Liver (tissue), 3 donors: ENCODE data around the gene SP3.

ENCODE experiments used
- EGR1 ChIP-seq, 2 donors: IDR thresholded peaks; 2 replicates each; pipeline ENCODE4 v1.6.1; 2016 to 2018; ENCODE audit warnings: antibody characterized with exemption in 2 of 2, low read depth in 2 of 2
- GABPA ChIP-seq, 2 donors: IDR thresholded peaks in 1 of 2; conservative IDR thresholded peaks in 1 of 2; 2 replicates each; pipeline ENCODE4 v1.6.1; 2016; ENCODE audit warnings: antibody characterized with exemption in 2 of 2, mild to moderate bottlenecking in 1 of 2, moderate library complexity in 1 of 2
- JUND ChIP-seq, 2 donors: IDR thresholded peaks; 2 replicates each; pipeline ENCODE4 v1.6.1; 2016; ENCODE audit warnings: antibody characterized with exemption in 2 of 2
- NR2F2 ChIP-seq: IDR thresholded peaks from 2 replicates; pipeline ENCODE4 v1.6.1; 2016; ENCODE audit warnings: antibody characterized with exemption
- RXRA ChIP-seq, 2 donors: IDR thresholded peaks; 2 replicates each; pipeline ENCODE4 v1.6.1; 2017 to 2018; ENCODE audit warnings: antibody characterized with exemption in 2 of 2, mild to moderate bottlenecking in 1 of 2
- SP1 ChIP-seq: IDR thresholded peaks from 2 replicates; pipeline ENCODE4 v1.6.1; 2018; ENCODE audit warnings: antibody characterized with exemption, mild to moderate bottlenecking
- TAF1 ChIP-seq: conservative IDR thresholded peaks from 2 replicates; pipeline ENCODE4 v1.6.1; 2016; ENCODE audit warnings: antibody characterized with exemption, mild to moderate bottlenecking
- TF ChIP-seq, protein P1 (sequence below): fragments of 150-350 bp; IDR thresholded peaks from 2 replicates; pipeline ENCODE4 v1.5.1; 2017; ENCODE audit warnings: improper control_type of control experiment, low read depth, low read length; ENCODE audit not compliant: missing input control
- TF ChIP-seq, protein P2 (sequence below): IDR thresholded peaks from 2 replicates; pipeline ENCODE4 v1.6.1; 2016; ENCODE audit warnings: antibody characterized with exemption
- TF ChIP-seq, protein P3 (sequence below): IDR thresholded peaks from 2 replicates; pipeline ENCODE4 v1.6.1; 2016; ENCODE audit warnings: antibody characterized with exemption
- TF ChIP-seq, protein P4 (sequence below): IDR thresholded peaks from 2 replicates; pipeline ENCODE4 v1.6.1; 2016; ENCODE audit warnings: antibody characterized with exemption
- donor health status: healthy.
- donor health status: healthy.

DNA sequence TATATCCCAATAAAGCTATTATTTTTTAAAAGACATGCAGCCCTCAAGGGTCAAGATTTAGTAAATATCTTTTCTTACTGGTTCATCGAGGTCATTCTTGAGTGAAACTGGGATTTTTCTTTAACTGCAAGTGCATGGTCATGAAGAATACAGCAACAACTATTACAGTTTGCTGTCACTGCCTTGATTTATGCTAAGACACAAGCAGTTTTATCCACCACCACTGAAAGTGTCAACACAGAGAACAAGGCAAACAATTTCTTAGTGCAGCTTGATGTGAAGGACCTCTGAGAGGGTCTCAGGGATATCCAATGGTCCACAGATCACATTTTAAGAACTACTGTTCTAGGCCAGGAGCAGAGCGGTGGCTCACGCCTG, 12.1 kb downstream of the SP3 start:
- no peak for TF ChIP-seq RXRA (IDR thresholded peaks at IDR 0.05)
- TF ChIP-seq, protein P1, sequence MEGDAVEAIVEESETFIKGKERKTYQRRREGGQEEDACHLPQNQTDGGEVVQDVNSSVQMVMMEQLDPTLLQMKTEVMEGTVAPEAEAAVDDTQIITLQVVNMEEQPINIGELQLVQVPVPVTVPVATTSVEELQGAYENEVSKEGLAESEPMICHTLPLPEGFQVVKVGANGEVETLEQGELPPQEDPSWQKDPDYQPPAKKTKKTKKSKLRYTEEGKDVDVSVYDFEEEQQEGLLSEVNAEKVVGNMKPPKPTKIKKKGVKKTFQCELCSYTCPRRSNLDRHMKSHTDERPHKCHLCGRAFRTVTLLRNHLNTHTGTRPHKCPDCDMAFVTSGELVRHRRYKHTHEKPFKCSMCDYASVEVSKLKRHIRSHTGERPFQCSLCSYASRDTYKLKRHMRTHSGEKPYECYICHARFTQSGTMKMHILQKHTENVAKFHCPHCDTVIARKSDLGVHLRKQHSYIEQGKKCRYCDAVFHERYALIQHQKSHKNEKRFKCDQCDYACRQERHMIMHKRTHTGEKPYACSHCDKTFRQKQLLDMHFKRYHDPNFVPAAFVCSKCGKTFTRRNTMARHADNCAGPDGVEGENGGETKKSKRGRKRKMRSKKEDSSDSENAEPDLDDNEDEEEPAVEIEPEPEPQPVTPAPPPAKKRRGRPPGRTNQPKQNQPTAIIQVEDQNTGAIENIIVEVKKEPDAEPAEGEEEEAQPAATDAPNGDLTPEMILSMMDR, result no peak
- no peak for TF ChIP-seq SP1
- TF ChIP-seq, protein P2, sequence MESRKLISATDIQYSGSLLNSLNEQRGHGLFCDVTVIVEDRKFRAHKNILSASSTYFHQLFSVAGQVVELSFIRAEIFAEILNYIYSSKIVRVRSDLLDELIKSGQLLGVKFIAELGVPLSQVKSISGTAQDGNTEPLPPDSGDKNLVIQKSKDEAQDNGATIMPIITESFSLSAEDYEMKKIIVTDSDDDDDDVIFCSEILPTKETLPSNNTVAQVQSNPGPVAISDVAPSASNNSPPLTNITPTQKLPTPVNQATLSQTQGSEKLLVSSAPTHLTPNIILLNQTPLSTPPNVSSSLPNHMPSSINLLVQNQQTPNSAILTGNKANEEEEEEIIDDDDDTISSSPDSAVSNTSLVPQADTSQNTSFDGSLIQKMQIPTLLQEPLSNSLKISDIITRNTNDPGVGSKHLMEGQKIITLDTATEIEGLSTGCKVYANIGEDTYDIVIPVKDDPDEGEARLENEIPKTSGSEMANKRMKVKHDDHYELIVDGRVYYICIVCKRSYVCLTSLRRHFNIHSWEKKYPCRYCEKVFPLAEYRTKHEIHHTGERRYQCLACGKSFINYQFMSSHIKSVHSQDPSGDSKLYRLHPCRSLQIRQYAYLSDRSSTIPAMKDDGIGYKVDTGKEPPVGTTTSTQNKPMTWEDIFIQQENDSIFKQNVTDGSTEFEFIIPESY, result no peak
- TF ChIP-seq GABPA (IDR thresholded peaks at IDR 0.05 in 1 of 2, conservative IDR thresholded peaks at IDR 0.05 in 1 of 2), result no peak
- no peak for TF ChIP-seq TAF1
- TF ChIP-seq EGR1 (IDR thresholded peaks at IDR 0.05; ENCODE audit: low read depth in 2 of 2), result no peak
- no peak for TF ChIP-seq JUND (IDR thresholded peaks at IDR 0.05)
- no peak for TF ChIP-seq NR2F2
- TF ChIP-seq, protein P3, sequence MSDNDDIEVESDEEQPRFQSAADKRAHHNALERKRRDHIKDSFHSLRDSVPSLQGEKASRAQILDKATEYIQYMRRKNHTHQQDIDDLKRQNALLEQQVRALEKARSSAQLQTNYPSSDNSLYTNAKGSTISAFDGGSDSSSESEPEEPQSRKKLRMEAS, result no peak
- TF ChIP-seq, protein P4, sequence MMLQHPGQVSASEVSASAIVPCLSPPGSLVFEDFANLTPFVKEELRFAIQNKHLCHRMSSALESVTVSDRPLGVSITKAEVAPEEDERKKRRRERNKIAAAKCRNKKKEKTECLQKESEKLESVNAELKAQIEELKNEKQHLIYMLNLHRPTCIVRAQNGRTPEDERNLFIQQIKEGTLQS, result no peak
